Upper lobe of left lung (tissue), 6 donors: ENCODE measurements around the gene GABRB3. TPM values are rescaled to one million over a fixed set of nuclear protein-coding genes. Genes with fewer than 3 reads are reported as not detected.

Experiments
- ATAC-seq, 2 donors: fragments of 200-7000 bp; cut with Tn5 transposase; one replicate each; pipeline ENCODE4 v1.9.1; 2022; ENCODE audit warnings: mild to moderate bottlenecking in 2 of 2, moderate library complexity in 2 of 2; ENCODE audit not compliant: low FRiP score in 2 of 2
- DNase-seq, 2 donors: peaks; one replicate each; pipeline ENCODE4 v3.0.0-alpha.2; 2019 to 2020
- H3K27ac ChIP-seq, 4 donors: fragments of 200-600 bp; sonication (generic); one replicate each; pipeline ENCODE4 v1.5.1; 2016 to 2019
- H3K27me3 ChIP-seq, 4 donors: fragments of 200-600 bp; sonication (generic); one replicate each; pipeline ENCODE4 v1.5.1; 2017 to 2019
- H3K36me3 ChIP-seq, 4 donors: fragments of 200-600 bp; sonication (generic); one replicate each; pipeline ENCODE4 v1.5.1; 2016 to 2019
- H3K4me1 ChIP-seq, 4 donors: fragments of 200-600 bp; sonication (generic); one replicate each; pipeline ENCODE4 v1.5.1; 2018 to 2019
- H3K4me3 ChIP-seq, 4 donors: fragments of 200-600 bp; sonication (generic); one replicate each; pipeline ENCODE4 v1.5.1; 2017 to 2019; ENCODE audit warnings: mild to moderate bottlenecking in 2 of 4, moderate library complexity in 1 of 4
- H3K9me3 ChIP-seq, 4 donors: fragments of 200-600 bp; sonication (generic); one replicate each; pipeline ENCODE4 v1.5.1; 2018 to 2019
- EP300 ChIP-seq, 4 donors: sonication (generic); formaldehyde crosslinking; IDR thresholded peaks; one replicate each; pipeline ENCODE4 v1.5.1; 2017; ENCODE audit warnings: antibody characterized with exemption in 4 of 4, control low read depth in 2 of 4
- POLR2A ChIP-seq, 4 donors: fragments of 450-650 bp; IDR thresholded peaks; one replicate each; pipeline ENCODE4 v1.5.1; 2016 to 2017; ENCODE audit warnings: antibody characterized with exemption in 4 of 4, mild to moderate bottlenecking in 2 of 4
- POLR2AphosphoS5 ChIP-seq, 2 donors: sonication (generic); formaldehyde crosslinking; IDR thresholded peaks; one replicate each; pipeline ENCODE4 v1.5.1; 2017; ENCODE audit warnings: antibody characterized with exemption in 2 of 2
- WGBS, 2 donors: methylation state at CpG; one replicate each; pipeline ENCODE4 v1.1.5; 2017 to 2018; 5-methylcytosine and 5-hydroxymethylcytosine counted together
- total RNA-seq, 6 donors: library from RNA; depleted of rRNA in 4 of 6; stranded (reverse); fragments of >200 nt in 4 of 6; gene quantifications; one replicate each; pipeline versions ENCODE4 v1.1.0 to v1.2.1, GENCODE V29; 2016 to 2021
- TF ChIP-seq, protein P1 (sequence below), 6 experiments: fragments of 450-650 bp in 4 of 6; fragments of 200-600 bp in 2 of 6; sonication (generic) in 2 of 6; IDR thresholded peaks; one replicate each; pipeline ENCODE4 v1.5.1; 2016 to 2019; ENCODE audit warnings: antibody characterized with exemption in 6 of 6
- donor health status: DM: no; HTN: no; CAD: no; lungs with moderate emphysema.
- donor health status: DM: no; HTN: yes; CAD: no; lungs with severe emphysema.

Gene GABRB3
- total RNA-seq, 6 donors from 2014 or later = 1.5 to 6.6 (median 3.7) TPM

DNA sequence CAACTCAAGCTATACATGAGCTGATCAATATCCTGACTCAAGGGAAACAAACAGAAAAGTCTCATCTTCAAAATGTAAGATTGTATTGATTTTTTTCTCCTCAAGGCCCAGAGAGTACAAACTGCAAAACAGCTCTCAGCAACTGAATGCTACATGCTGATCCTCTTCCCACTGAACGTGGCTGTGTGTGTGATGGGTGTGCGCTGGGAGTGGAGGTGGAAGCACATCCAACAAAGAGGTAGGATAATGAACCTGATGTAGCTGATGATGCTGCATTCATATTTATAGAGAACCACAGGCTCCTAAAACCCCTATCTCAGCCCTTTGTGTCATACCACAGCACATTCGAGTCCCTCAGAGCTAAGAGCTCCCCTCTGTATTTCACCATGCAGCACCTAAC is 56.8 kb downstream of the GABRB3 start:
- no peak overlapping the region for H3K27ac ChIP-seq
- TF ChIP-seq EP300 (IDR thresholded peaks at IDR 0.05) (no peak), POLR2AphosphoS5 (IDR thresholded peaks at IDR 0.05) (no peak), POLR2A (IDR thresholded peaks at IDR 0.05) (no peak)
- TF ChIP-seq, protein P1, sequence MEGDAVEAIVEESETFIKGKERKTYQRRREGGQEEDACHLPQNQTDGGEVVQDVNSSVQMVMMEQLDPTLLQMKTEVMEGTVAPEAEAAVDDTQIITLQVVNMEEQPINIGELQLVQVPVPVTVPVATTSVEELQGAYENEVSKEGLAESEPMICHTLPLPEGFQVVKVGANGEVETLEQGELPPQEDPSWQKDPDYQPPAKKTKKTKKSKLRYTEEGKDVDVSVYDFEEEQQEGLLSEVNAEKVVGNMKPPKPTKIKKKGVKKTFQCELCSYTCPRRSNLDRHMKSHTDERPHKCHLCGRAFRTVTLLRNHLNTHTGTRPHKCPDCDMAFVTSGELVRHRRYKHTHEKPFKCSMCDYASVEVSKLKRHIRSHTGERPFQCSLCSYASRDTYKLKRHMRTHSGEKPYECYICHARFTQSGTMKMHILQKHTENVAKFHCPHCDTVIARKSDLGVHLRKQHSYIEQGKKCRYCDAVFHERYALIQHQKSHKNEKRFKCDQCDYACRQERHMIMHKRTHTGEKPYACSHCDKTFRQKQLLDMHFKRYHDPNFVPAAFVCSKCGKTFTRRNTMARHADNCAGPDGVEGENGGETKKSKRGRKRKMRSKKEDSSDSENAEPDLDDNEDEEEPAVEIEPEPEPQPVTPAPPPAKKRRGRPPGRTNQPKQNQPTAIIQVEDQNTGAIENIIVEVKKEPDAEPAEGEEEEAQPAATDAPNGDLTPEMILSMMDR (IDR thresholded peaks at IDR 0.05) = no peak
- no peaks in the 10 kb centered on the region for H3K36me3 ChIP-seq
- 78 to 79% methylated on average over 3 of the region's 3 CpGs for WGBS, 2 donors
- DNase-seq (no peak), ATAC-seq (no peak)
- no peak overlapping the region for H3K4me3 ChIP-seq
- no peaks in the 10 kb centered on the region for H3K27me3 ChIP-seq
- H3K9me3 ChIP-seq = no peaks in the 10 kb centered on the region
- no peaks in the 10 kb centered on the region for H3K4me1 ChIP-seq

DNA sequence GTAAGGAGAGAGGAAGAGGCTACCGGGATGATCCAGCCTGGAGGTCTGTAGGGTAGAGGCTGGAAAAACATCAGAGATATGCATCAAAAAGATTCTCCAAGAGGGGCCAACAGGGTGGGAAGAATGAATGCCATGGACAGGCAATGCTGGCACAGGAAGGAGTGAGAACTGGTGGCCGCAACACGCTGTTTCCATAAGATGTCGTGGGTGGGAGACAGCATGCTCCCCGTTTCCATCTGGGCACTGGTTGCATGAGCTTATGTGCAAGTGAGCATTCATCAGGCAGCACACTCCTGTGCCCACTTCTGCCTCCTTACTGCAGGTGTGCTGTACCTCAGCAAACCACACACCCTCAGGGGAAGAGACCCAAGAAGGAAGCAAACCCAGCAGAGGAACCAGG is 59.4 kb downstream of the GABRB3 start:
- Histone ChIP-seq H3K27ac (no peak overlapping the region), H3K4me1 (no peaks in the 10 kb centered on the region), H3K36me3 (no peaks in the 10 kb centered on the region), H3K4me3 (no peak overlapping the region), H3K9me3 (no peaks in the 10 kb centered on the region), H3K27me3 (no peaks in the 10 kb centered on the region)
- no peak for TF ChIP-seq POLR2AphosphoS5 (IDR thresholded peaks at IDR 0.05)
- TF ChIP-seq POLR2A (IDR thresholded peaks at IDR 0.05) = no peak
- TF ChIP-seq EP300 (IDR thresholded peaks at IDR 0.05) = no peak
- TF ChIP-seq, protein P1 (IDR thresholded peaks at IDR 0.05) = no peak
- ATAC-seq (no peak), DNase-seq (no peak)
- 81 to 90% methylated on average over 5 of the region's 5 CpGs for WGBS, 2 donors

DNA sequence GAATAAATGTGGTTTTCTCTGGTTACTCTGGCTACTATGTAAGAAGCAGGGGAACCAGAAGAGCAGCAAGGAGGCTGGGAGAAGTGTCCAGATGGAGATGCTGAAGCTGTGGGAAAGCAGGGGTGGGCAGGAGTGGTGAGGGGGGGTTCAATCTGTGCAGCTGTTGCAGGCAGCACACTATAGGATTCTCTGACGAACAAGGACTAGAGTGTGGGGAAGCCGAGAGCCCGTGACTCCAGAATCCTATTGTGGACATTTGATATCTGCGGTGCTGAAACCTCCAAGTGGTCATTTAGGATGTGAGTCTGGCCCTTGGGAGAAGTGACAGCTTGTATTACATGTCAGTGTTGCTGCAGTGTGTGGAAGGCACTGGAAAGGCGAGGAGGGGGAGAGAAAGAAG is 60.5 kb downstream of the GABRB3 start:
- WGBS, 2 donors = 73 to 89% methylated on average over 5 of the region's 5 CpGs
- DNase-seq (no peak), ATAC-seq (no peak)
- Histone ChIP-seq H3K27ac (no peak overlapping the region), H3K4me3 (no peak overlapping the region), H3K27me3 (no peaks in the 10 kb centered on the region), H3K4me1 (no peaks in the 10 kb centered on the region), H3K9me3 (no peaks in the 10 kb centered on the region), H3K36me3 (no peaks in the 10 kb centered on the region)
- TF ChIP-seq EP300 (IDR thresholded peaks at IDR 0.05) (no peak), POLR2AphosphoS5 (IDR thresholded peaks at IDR 0.05) (no peak), POLR2A (IDR thresholded peaks at IDR 0.05) (no peak)
- TF ChIP-seq, protein P1 (IDR thresholded peaks at IDR 0.05) = no peak

DNA sequence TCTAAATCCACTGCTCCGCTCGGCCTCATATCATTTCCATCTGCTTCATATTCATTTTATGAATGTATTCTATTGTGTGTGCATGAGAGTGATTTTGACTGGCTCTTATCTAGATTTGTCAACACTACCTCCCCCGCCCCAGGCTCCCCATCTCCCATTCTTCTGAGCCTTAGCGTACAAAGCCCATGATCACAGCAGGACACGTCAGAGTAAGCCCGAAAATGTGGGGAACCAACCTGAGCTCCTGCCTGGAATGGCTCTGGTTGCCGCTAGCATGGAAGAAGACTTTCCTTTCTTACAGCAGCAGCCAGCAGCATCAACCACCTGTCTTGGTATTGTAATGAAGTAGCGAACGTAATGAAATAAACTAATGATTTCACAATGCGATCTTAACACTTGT is 61.4 kb downstream of the GABRB3 start:
- TF ChIP-seq POLR2A (IDR thresholded peaks at IDR 0.05) (no peak), POLR2AphosphoS5 (IDR thresholded peaks at IDR 0.05) (no peak), EP300 (IDR thresholded peaks at IDR 0.05) (no peak)
- TF ChIP-seq, protein P1 (IDR thresholded peaks at IDR 0.05) = no peak
- no peak overlapping the region for H3K27ac ChIP-seq
- no peaks in the 10 kb centered on the region for H3K27me3 ChIP-seq
- H3K9me3 ChIP-seq = no peaks in the 10 kb centered on the region
- 58 to 72% methylated on average over 10 of the region's 10 CpGs for WGBS, 2 donors
- H3K36me3 ChIP-seq = no peaks in the 10 kb centered on the region
- no peak for DNase-seq
- H3K4me1 ChIP-seq = no peaks in the 10 kb centered on the region
- no peak overlapping the region for H3K4me3 ChIP-seq
- ATAC-seq = no peak

DNA sequence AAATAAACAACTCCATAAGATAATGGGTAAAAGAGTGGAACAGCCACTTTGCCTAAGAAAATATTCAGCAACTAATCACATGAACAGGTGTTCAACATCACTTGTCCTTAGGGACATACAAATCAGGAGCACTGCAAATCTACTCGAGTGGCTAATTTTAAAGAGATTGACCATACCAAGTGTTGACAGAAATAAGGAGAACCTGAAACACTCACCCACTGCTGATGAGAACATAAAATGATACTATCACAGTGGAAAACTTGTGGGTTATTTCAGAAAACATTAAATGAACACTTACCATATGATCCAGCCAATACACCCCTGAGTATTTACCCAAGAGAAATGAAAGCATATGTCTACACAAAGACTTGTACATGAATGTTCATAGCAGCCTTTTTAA is 70.5 kb downstream of the GABRB3 start:
- WGBS, 2 donors = 50 to 56% methylated on average over 1 of the region's 1 CpG
- H3K4me1 ChIP-seq = no peaks in the 10 kb centered on the region
- no peak overlapping the region for H3K27ac ChIP-seq
- no peaks in the 10 kb centered on the region for H3K9me3 ChIP-seq
- DNase-seq (no peak), ATAC-seq (no peak)
- H3K4me3 ChIP-seq = no peak overlapping the region
- H3K27me3 ChIP-seq = no peaks in the 10 kb centered on the region
- no peaks in the 10 kb centered on the region for H3K36me3 ChIP-seq
- TF ChIP-seq POLR2A (IDR thresholded peaks at IDR 0.05) (no peak), EP300 (IDR thresholded peaks at IDR 0.05) (no peak), POLR2AphosphoS5 (IDR thresholded peaks at IDR 0.05) (no peak)
- TF ChIP-seq, protein P1 (IDR thresholded peaks at IDR 0.05) = no peak
